DND-41 (cell line): ENCODE data around the gene COL23A1.

Experiments
- ATAC-seq: fragments of 200-7000 bp; cut with Tn5 transposase; 3 replicates; pipeline ENCODE4 v1.9.1; 2021; ENCODE audit warnings: low read depth; ENCODE audit not compliant: insufficient read depth
- DNase-seq: peaks from one replicate; pipeline ENCODE4 v3.0.0-alpha.2; 2020
- H2AFZ ChIP-seq: 2 replicates; pipeline ENCODE4 v1.6.0; 2012; ENCODE audit warnings: low read depth, low read length
- H3K27ac ChIP-seq: 2 replicates; pipeline ENCODE4 v1.5.1; 2012; ENCODE audit warnings: low read length, inconsistent platforms
- H3K27me3 ChIP-seq: fragments of 200-600 bp; sonication (generic); 2 replicates; pipeline ENCODE4 v1.6.0; 2012; ENCODE audit warnings: low read length, mild to moderate bottlenecking, inconsistent platforms; ENCODE audit not compliant: insufficient read depth, poor library complexity
- H3K36me3 ChIP-seq: 2 replicates; pipeline ENCODE4 v1.5.1; 2012; ENCODE audit warnings: low read length, inconsistent platforms; ENCODE audit not compliant: insufficient read depth
- H3K4me1 ChIP-seq: 2 replicates; pipeline ENCODE4 v1.5.1; 2012; ENCODE audit warnings: mild to moderate bottlenecking, low read length; ENCODE audit not compliant: insufficient read depth
- H3K4me2 ChIP-seq: 2 replicates; pipeline ENCODE4 v1.6.0; 2012; ENCODE audit warnings: mild to moderate bottlenecking, moderate library complexity, low read length, inconsistent platforms; ENCODE audit not compliant: insufficient read depth
- H3K4me3 ChIP-seq, 2 experiments: fragments of 200-600 bp in 1 of 2; shearing (Covaris generic) in 1 of 2; 2 replicates each; pipeline ENCODE4 v1.5.1; 2012 to 2016; ENCODE audit warnings: inconsistent platforms in 2 of 2, low read length in 2 of 2, mild to moderate bottlenecking in 2 of 2, low read depth in 1 of 2, moderate library complexity in 1 of 2
- H3K79me2 ChIP-seq: 2 replicates; pipeline ENCODE4 v1.6.0; 2012; ENCODE audit warnings: low read length, inconsistent platforms; ENCODE audit not compliant: insufficient read depth
- H3K9ac ChIP-seq: 2 replicates; pipeline ENCODE4 v1.6.0; 2012; ENCODE audit warnings: low read depth, mild to moderate bottlenecking, inconsistent platforms, low read length, moderate library complexity
- H3K9me3 ChIP-seq: 2 replicates; pipeline ENCODE4 v1.5.1; 2012; ENCODE audit warnings: low read length, moderate library complexity, mild to moderate bottlenecking, inconsistent platforms; ENCODE audit not compliant: insufficient read depth, severe bottlenecking
- H4K20me1 ChIP-seq: 2 replicates; pipeline ENCODE4 v1.6.0; 2012; ENCODE audit warnings: low read length; ENCODE audit not compliant: insufficient read depth
- CTCF ChIP-seq: IDR thresholded peaks from 2 replicates; pipeline ENCODE4 v1.5.1; 2012; ENCODE audit warnings: borderline replicate concordance, low read length, moderate library complexity, mild to moderate bottlenecking; ENCODE audit not compliant: poor library complexity, severe bottlenecking; ENCODE audit errors: extremely low read depth
- EZH2 ChIP-seq: IDR thresholded peaks from 3 replicates; pipeline ENCODE4 v1.6.1; 2012; ENCODE audit warnings: borderline replicate concordance, low read depth, mild to moderate bottlenecking, moderate library complexity, low read length, inconsistent platforms; ENCODE audit not compliant: severe bottlenecking

COL23A1 gene

GRCh38 chr5:178383919-178384815, 206.0 kb downstream of the COL23A1 start:
- no peaks in the 10 kb centered on the region for H3K9me3 ChIP-seq
- no peaks in the 10 kb centered on the region for H4K20me1 ChIP-seq
- ATAC-seq (no peak), DNase-seq (no peak)
- peak overlapping the region; percentile 80; the same call in 1 of the 2 replicates for H3K27ac ChIP-seq
- no peak overlapping the region for H3K4me3 ChIP-seq
- H3K4me1 ChIP-seq = peaks cover 31% of the 10 kb centered on the region
- no peak overlapping the region for H2AFZ ChIP-seq
- no peaks in the 10 kb centered on the region for H3K36me3 ChIP-seq
- no peaks in the 10 kb centered on the region for H3K79me2 ChIP-seq
- no peak overlapping the region for H3K9ac ChIP-seq
- TF ChIP-seq CTCF (no peak), EZH2 (no peak)
- H3K4me2 ChIP-seq = no peak overlapping the region
- H3K27me3 ChIP-seq = no peaks in the 10 kb centered on the region

- peaks cover 31% of the 10 kb centered on the region for H3K4me1 ChIP-seq
- ATAC-seq (no peak), DNase-seq (no peak)
- H4K20me1 ChIP-seq = no peaks in the 10 kb centered on the region
- H3K36me3 ChIP-seq = no peaks in the 10 kb centered on the region
- no peak overlapping the region for H2AFZ ChIP-seq
- no peaks in the 10 kb centered on the region for H3K79me2 ChIP-seq
- no peaks in the 10 kb centered on the region for H3K27me3 ChIP-seq
- no peak for TF ChIP-seq EZH2
- TF ChIP-seq CTCF = no peak
- no peak overlapping the region for H3K4me3 ChIP-seq
- no peaks in the 10 kb centered on the region for H3K9me3 ChIP-seq
- no peak overlapping the region for H3K9ac ChIP-seq
- H3K4me2 ChIP-seq = no peak overlapping the region
- no peak overlapping the region for H3K27ac ChIP-seq
Observed at GRCh38 chr5:178383301-178383918, 206.8 kb downstream of the COL23A1 start.

- Histone ChIP-seq H3K36me3 (no peaks in the 10 kb centered on the region), H3K9me3 (no peaks in the 10 kb centered on the region), H3K4me2 (no peak overlapping the region), H3K79me2 (no peaks in the 10 kb centered on the region), H4K20me1 (no peaks in the 10 kb centered on the region), H3K27ac (no peak overlapping the region), H2AFZ (no peak overlapping the region), H3K27me3 (no peaks in the 10 kb centered on the region), H3K9ac (no peak overlapping the region), H3K4me1 (peaks cover 31% of the 10 kb centered on the region), H3K4me3 (no peak overlapping the region)
- TF ChIP-seq CTCF (no peak), EZH2 (no peak)
- ATAC-seq = no peak; the same call in 2 of the 3 replicates
- peak; percentile 15 for DNase-seq
Observed at GRCh38 chr5:178382754-178383164, 207.4 kb downstream of the COL23A1 start.
